ENCODE results near the gene CXCR6. TPM values are rescaled to one million over a fixed set of nuclear protein-coding genes. Genes with fewer than 3 reads are reported as not detected.
A peak's percentile ranks its signal among the peaks of the same experiment; 100 is the strongest.

The CXCR6 gene
- total RNA-seq, 1 donor from 2014 or later, result 0.41 TPM

DNA sequence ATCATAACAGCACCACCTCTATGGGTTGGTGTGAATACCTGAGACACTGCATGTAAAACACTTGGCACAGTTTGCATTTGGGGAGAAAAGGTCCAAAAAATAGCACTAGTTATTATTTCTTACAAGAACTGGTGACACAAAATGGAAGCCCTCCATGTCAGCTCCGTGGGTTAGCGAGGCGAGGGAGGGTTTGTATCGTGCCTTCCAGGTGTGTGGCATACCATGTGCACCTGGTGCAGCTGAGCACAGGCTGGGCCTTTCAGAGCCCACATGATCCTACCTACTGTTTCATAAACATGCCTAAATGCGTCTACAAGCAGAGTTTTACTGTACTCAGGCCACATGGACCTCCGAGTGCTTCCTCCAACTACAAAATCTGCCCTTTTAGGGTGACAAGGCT is 5.6 kb downstream of the CXCR6 start:
- DNase-seq, result no peak

- no peak for DNase-seq
Measured at GRCh38 chr3:45949432-45949831, 6.2 kb downstream of the CXCR6 start.

DNA sequence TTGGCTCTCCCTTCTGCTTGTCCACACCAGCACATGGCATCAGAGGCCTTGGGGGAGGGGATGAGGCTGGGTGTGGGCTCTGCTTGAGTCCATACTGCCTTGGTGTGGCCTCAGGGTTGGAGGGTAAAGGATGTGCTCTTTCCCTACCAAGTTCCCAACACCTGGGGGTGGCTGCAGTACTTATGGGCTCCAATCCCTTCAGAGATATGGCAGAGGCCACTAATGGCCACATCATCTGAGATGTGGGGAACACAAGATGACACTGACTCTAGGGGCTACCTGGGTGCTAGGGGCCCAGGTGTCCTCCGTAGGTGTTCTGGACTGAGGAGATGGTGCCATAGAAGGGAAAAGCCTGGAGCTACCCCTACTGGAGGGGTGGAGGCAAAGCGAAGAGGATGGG is 6.9 kb downstream of the CXCR6 start:
- no peak for DNase-seq

DNA sequence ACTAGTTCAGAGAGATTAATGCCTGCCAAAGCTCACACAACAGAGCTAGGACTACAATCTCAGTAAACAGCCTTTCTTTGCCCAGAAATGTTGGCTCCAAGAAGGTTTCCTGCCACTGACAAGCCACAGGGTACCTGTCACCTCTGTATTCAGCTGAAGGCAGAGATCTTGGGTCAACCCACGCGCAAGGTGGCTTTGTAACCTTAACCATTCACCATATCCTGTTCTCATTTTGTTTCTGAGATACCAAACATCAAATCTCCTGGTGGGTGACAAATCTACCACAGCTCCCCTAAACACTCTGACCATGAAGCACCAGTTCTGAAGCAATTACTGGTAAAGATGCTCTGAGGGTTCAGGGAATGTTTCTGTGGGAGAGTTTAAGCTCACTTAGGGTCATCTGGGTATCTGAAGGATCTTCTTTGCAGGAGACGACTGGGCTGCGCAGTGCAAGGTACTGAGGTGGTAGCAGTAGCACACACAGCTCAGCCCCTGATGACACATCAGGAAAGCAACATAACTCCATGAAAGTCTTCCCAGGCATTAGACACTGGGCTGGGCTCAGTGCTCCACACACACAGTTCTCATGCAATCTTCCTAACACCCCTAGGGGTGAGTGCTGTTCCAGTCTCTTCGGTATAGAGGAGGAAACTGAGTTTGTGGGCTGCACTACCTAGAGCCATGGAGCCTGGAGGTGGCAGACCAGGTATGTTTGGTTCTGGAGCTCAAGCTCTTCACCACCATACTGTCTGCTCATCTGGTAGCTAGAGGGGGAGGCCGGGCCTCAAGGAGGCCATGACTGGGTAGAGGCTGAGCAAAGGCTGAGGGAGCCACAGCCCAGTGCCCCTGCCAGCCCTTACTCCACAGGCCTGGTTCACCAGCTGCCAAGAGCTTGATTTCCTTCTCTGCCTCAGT is 7.7 kb downstream of the CXCR6 start:
- DNase-seq, result no peak

DNA sequence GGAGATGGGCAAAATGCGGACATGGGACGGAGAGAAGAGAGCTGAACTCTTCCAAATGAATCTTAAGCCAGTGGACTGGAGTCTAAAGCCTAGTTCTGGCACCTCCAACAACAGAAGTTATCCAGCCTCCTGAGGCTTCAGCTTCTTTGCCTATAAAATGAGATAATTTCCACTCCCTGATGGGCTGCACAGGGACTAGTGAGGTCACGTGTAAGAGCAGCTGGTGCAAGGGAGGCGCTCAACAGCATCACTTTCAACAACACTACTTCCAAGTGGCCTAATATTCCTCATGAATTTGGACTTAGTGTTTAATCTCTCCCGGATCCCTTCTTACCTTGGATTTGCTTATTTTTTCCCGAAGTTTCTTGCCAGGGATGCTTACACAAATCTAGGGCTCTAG is 8.7 kb downstream of the CXCR6 start:
- DNase-seq, result no peak

DNA sequence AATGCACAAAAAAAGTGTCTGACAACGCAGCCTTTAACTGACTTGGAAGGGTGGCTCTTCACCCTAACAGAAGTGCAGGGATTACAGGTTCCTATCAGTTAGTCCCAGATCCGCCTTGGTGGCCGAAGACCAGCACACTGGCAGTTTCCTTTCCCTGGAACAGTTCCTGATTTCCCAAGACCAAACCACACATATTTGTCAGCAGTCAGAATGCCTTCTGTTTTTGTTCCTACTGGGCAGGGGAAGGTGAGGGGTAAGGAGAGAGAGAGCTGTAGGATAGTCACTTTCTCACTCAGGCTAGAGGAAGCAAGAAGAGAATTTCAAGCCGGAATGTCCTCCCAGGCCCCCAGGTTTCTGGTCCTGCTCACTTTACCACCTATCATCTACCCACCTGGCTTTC is 9.2 kb downstream of the CXCR6 start:
- DNase-seq, result no peak

DNA sequence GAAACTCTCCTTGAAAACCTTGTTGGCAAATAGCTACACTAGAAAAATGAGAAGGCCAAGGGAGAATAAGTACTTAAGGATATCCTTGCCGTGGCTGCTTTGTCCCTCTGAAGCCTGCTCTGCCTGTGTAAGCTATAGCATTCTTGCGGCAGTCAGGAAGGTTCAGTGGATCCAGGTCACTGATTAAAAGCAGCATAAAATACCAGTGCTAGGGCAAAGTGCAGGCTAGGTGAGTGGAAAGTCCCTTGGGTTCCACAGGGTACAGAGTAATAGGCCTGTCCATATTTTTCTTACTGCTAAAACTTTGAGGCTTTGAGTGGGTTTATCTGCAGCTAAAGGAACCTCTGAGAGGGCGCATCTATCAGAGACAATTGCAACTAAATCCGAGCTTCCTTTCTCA is 10.3 kb downstream of the CXCR6 start:
- DNase-seq, result no peak

DNA sequence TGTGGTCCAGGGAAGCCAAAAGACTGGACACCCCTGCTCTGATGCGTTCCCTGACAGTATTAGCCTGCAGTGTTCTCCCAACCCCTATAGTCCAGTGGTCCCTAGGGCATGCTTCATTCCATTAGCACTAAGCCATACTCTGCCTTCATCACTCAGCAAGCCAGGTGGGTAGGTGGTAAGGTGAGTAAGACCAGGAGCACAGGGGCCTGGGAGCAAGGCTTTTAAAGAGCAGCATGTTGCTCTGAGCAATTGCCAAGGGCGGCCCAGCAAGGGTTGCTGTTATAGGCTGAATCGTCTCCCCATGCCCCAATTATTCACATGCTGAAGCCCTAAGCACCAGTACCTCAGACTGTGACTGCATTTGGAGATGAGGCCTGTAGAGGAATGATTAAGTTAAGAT is 11.0 kb downstream of the CXCR6 start:
- DNase-seq, result no peak

- no peak for DNase-seq
Measured at GRCh38 chr3:45955017-45955647, 11.9 kb downstream of the CXCR6 start.

DNA sequence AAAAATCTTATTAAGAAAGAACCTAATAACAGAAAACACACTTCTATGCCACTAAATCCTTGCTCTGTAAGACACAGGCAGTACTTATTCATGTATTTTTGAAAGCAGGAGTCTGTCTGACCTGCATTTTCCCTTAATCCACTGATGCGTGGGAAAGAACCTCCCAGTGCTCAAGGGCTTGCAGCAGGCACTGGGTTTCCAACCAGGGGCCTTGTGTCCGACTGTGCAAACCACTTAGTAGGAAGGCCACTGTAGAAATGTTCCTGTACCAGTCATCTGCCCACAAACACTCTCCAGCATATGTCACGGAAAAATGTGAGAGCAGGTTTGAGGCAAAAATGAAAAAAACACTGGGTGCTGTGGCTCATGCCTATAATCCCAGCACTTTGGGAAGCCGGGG is 12.4 kb downstream of the CXCR6 start:
- DNase-seq, result no peak

DNA sequence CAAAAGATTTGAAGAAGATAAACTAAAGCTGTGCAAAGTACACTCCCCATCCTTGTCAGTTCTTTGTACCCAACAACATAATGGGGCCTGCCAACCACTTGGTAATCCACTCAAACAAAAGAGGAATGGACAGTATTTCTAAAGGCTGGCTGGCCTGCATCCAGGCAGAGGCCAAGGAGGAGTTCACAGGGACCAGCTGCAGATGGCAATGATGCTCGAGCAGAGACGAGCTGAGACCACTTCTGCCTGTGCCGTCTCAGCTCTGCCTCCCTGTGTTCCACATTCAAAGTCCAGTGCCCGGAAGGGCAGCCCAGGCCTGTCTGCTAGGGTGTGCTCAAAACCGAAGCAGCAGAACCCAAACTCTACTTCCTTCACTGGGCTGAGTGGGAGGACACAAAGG is 14.3 kb downstream of the CXCR6 start:
- no peak for DNase-seq

DNA sequence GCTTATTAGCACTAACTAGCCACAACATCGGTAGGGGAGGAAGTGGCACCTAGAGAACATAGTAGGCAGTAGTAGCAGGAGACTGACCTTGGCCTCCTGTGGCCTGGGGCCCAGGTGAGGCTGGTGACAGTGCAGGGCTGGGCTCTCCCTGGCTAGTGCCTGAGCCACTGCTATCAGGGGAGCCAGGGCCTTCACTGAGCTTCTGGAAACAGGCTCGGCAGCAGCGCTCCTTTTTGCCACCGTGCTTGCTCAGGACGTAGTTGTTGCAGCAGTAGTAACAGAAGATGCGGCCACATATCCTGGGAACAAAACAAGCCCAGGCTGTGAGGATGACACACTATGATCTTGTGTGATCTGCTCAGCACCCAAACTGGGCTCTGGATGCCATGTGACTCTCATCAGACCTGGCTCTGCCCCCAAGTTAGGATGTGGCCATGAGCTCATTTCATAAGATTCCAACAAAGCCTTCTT is 15.1 kb downstream of the CXCR6 start:
- DNase-seq, result no peak

DNA sequence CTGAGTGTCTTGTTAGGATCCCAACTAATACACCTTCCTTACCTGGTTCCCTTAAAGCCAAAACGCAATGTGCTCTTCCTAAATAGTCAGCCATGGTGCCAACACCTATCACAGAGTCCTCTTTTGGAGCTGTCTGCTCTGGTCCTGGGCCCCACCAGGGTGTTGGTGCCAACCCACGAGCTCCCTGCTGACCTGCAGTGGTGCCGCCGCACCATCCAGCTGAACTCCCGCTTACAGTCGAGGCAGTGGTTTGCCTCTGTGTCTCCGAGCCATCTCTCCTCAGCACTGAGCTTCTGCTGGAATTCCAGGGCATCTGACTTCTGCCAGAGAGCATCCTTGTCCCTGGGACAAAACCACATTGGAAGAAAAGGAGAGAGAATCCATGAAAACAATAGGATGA is 15.9 kb downstream of the CXCR6 start:
- no peak for DNase-seq

DNA sequence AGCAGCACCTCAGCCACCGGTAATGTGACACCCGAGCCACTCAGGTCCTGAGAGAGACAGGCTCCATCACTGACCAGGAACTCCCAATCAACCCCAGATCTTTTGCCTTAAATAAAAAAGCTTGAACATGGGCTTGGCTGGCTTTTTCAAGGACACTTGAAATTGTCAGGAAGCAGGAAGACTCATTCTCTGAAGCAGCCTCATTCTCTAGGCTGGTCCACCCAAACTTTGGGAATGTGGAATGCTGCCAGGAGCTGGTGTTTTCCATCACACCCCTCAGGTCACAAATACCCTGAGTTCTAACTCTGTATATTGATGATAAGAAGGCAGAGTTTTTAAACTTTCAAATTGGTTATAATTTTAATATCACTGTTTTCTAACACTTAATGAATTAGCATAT is 17.0 kb downstream of the CXCR6 start:
- DNase-seq, result no peak

DNA sequence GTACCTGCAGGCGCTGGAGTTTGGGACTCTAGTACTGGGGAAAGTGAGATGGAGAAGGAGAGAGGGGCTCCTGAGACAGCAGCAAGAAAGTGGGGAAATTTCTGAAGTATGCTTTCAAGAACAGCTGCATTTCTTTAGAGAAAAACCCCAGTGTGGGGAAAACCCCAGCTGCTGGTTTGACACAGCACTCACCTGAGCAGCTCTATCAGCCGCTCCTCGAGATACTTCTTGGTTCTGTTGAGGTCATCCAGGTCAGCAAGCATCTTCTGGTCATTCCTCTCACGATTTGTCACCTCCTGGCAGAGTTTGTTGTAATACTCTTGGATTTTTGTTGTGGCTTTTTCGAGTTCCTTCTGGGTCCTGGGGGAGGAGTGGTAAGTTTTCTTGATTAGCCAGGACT is 18.8 kb downstream of the CXCR6 start:
- DNase-seq, result no peak

GRCh38 chr3:45964139-45964538 is 20.9 kb downstream of the CXCR6 start:
- no peak for DNase-seq

GRCh38 chr3:45965253-45965652 is 22.0 kb downstream of the CXCR6 start:
- DNase-seq, result no peak

DNA sequence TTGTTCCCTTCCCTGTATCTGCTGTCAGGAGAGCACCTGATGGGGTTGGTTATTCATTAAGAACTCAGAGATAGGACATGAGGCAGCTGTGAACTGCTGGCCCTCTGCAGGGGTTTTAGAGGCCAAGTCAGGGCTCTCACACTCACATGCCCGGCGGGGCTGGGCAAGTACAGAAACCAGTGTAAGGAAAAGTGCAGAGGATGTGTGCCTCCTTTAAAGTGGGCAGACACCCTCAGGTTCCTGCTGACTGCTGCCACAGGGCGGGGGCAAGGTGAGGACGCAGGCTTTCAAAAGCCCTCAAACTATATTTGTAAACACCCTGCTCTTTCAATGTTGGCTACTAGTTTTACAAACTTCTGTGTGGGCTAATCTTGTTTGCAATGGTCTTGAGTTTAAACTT is 22.4 kb downstream of the CXCR6 start:
- no peak for DNase-seq

DNA sequence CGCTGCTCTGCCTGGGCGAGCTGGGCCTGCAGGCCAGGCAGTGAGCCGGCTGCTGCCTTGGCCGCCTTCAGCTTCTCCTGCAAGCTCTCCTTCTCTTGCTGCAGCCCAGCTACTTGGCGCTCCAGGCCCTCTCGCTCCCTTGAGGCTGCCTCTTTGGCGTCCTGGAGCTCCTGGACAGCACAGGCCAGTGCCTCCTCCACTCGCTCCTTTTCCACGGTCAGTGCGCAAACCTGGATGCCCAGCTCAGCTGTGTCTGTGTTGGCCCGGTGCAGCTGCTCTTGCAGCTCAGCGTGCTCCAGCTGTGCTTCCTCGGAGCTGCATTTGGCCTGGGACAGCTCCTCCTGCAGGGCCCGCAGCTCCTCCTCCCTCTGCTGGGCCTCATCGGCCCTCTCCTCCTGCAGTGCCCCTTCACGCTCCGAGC is 23.1 kb downstream of the CXCR6 start:
- DNase-seq, result peak; percentile 86

- DNase-seq, result peak; percentile 83
Measured at GRCh38 chr3:45966950-45967640, 23.8 kb downstream of the CXCR6 start.

GRCh38 chr3:45967724-45968123 is 24.5 kb downstream of the CXCR6 start:
- peak; percentile 34 for DNase-seq

GRCh38 chr3:45968149-45968548 is 24.9 kb downstream of the CXCR6 start:
- DNase-seq, result no peak

- DNase-seq, result peak; percentile 46
Measured at GRCh38 chr3:45968706-45969105, 25.4 kb downstream of the CXCR6 start.
